Tibial nerve (tissue), 3 donors: ENCODE data around the gene TMC6.

Experiments
- CTCF ChIP-seq, 5 experiments: fragments of 200-600 bp in 3 of 5; fragments of 450-650 bp in 2 of 5; sonication (generic) in 3 of 5; IDR thresholded peaks; one replicate each; pipeline ENCODE4 v1.5.1; 2016 to 2019; ENCODE audit warnings: antibody characterized with exemption in 5 of 5, mild to moderate bottlenecking in 3 of 5, moderate library complexity in 2 of 5
- POLR2A ChIP-seq, 2 donors: fragments of 450-650 bp; IDR thresholded peaks; one replicate each; pipeline ENCODE4 v1.6.1; 2017; ENCODE audit warnings: antibody characterized with exemption in 2 of 2, mild to moderate bottlenecking in 2 of 2, moderate library complexity in 2 of 2

DNA sequence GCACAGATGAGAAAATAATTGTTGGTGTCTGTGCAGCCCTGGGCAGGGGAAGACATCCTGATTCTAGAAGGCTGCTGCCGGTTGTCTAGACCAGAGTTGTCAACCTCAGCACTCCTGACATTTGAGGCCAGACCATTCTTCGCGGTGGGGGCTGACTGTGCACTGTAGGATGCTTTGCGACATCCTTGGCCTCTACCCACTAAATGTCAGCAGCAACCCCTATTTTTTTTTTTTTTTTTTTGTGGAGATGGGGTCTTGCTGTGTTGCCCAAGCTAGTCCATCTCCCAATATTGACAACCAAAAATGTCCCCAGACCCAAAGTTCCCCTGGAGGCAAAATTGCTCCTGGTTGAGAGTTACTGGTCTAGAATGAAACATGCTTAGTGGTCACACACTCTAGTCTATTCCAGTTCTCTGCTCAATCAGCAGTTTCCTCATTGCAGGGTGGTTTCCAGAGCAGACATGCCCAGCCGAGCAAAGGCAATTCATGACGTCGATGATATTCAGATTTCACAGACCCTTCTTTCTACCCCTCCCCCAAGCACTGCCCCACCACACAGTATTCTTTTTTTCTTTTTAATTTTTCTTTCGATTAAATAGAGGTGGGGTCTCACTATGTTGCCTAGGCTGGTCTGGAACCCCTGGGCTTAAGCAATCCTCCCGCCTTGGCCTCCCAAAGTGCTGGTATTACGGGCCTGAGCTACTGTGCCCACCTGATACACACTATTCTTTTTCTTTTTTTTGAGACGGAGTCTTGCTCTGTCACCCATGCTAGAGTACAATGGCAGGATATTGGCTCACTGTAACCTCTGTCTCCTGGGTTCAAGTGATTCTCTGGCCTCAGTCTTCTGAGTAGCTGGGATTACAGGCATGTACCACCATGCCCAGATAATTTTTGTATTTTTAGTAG is 26.6 kb upstream of the TMC6 start:
- TF ChIP-seq POLR2A (IDR thresholded peaks at IDR 0.05) (no peak), CTCF (IDR thresholded peaks at IDR 0.05) (no peak)
